IMR-90 (cell line): ENCODE results near the gene TBC1D22A. TPM values are rescaled to one million over a fixed set of nuclear protein-coding genes. Genes with fewer than 3 reads are reported as not detected.

Experiments used
- ATAC-seq: fragments of 200-7000 bp; cut with Tn5 transposase; 2 replicates; pipeline ENCODE4 v1.9.1; 2020; ENCODE audit warnings: low read depth, mild to moderate bottlenecking, moderate library complexity
- BruUV-seq: library from RNA; stranded (reverse); fragments of 400-500 nt; replicated peaks from 2 replicates; lab custom pipeline; 2021; lab: Mats Ljungman, UMichigan
- CTCF ChIA-PET: fragments of 300-600 bp; formaldehyde crosslinking; extraction: SDS; loops from one replicate; lab custom pipeline; 2021; ENCODE audit warnings: antibody characterized with exemption; lab: Yijun Ruan, JAX
- POLR2A ChIA-PET: fragments of 300-600 bp; sonication (Branson Sonifier 250); formaldehyde crosslinking; loops from one replicate; lab custom pipeline; 2022; ENCODE audit warnings: antibody characterized with exemption; ENCODE audit not compliant: unreplicated experiment; lab: Charles Lee
- DNase-seq: peaks from one replicate; pipeline ENCODE4 v3.0.0; 2013
- H2AFZ ChIP-seq: replicated peaks from 2 replicates; pipeline ENCODE3; 2013; ENCODE audit warnings: low read length, mild to moderate bottlenecking; ENCODE audit not compliant: poor library complexity
- H2AK5ac ChIP-seq: 2 replicates; pipeline ENCODE4 v1.6.1; 2013; ENCODE audit warnings: low read depth, low read length, inconsistent platforms
- H2AK9ac ChIP-seq: replicated peaks from 2 replicates; pipeline ENCODE3; 2013; ENCODE audit warnings: mild to moderate bottlenecking, low read depth, low read length, moderate library complexity; ENCODE audit not compliant: poor library complexity
- H2BK120ac ChIP-seq: 2 replicates; pipeline ENCODE4 v1.6.1; 2013; ENCODE audit warnings: low read depth, low read length, inconsistent platforms
- H2BK15ac ChIP-seq: 3 replicates; pipeline ENCODE4 v1.6.1; 2013; ENCODE audit warnings: low read depth, low read length, inconsistent platforms
- H2BK20ac ChIP-seq: 2 replicates; pipeline ENCODE4 v1.6.1; 2013; ENCODE audit warnings: low read depth, mild to moderate bottlenecking, inconsistent platforms, low read length, moderate library complexity
- H2BK5ac ChIP-seq: 2 replicates; pipeline ENCODE4 v1.6.1; 2013; ENCODE audit warnings: mild to moderate bottlenecking, low read depth, low read length, inconsistent platforms; ENCODE audit not compliant: poor library complexity, severe bottlenecking
- H3K14ac ChIP-seq: replicated peaks from 2 replicates; pipeline ENCODE4 v1.6.1; 2013; ENCODE audit warnings: low read depth, low read length, inconsistent platforms
- H3K18ac ChIP-seq: 2 replicates; pipeline ENCODE4 v1.6.1; 2013; ENCODE audit warnings: low read depth, low read length, control low read depth
- H3K23ac ChIP-seq: 2 replicates; pipeline ENCODE4 v1.6.1; 2013; ENCODE audit warnings: low read depth, low read length, inconsistent platforms
- H3K27ac ChIP-seq: 2 replicates; pipeline ENCODE4 v1.5.1; 2013; ENCODE audit warnings: mild to moderate bottlenecking, control low read depth, low read length; ENCODE audit not compliant: insufficient read depth
- H3K27me3 ChIP-seq: 2 replicates; pipeline ENCODE4 v1.6.1; 2013; ENCODE audit warnings: low read length; ENCODE audit not compliant: control insufficient read depth, insufficient read depth
- H3K36me3 ChIP-seq: 2 replicates; pipeline ENCODE4 v1.6.1; 2013; ENCODE audit warnings: low read length, mixed read lengths; ENCODE audit not compliant: control insufficient read depth, insufficient read depth
- H3K4ac ChIP-seq: 2 replicates; pipeline ENCODE4 v1.6.1; 2013; ENCODE audit warnings: low read depth, low read length, inconsistent platforms
- H3K4me1 ChIP-seq: 2 replicates; pipeline ENCODE4 v1.6.1; 2013; ENCODE audit warnings: low read length, mixed read lengths; ENCODE audit not compliant: control insufficient read depth, insufficient read depth
- H3K4me2 ChIP-seq: 2 replicates; pipeline ENCODE4 v1.6.1; 2013; ENCODE audit warnings: low read depth, mild to moderate bottlenecking, control low read depth, low read length, moderate library complexity
- H3K4me3 ChIP-seq: 2 replicates; pipeline ENCODE4 v1.5.1; 2013; ENCODE audit warnings: low read depth, mild to moderate bottlenecking, control low read depth, low read length, moderate library complexity; ENCODE audit not compliant: insufficient read depth
- H3K56ac ChIP-seq: 2 replicates; pipeline ENCODE4 v1.6.1; 2013; ENCODE audit warnings: low read length, inconsistent platforms; ENCODE audit not compliant: insufficient read depth; ENCODE audit errors: extremely low read depth
- H3K79me1 ChIP-seq, 2 experiments: 2 replicates each; pipeline ENCODE4 v1.6.1; 2013; ENCODE audit warnings: low read length in 2 of 2, inconsistent platforms in 1 of 2, low read depth in 1 of 2
- H3K9ac ChIP-seq: 2 replicates; pipeline ENCODE4 v1.6.1; 2013; ENCODE audit warnings: low read depth, low read length, control low read depth
- H3K9me1 ChIP-seq: 2 replicates; pipeline ENCODE4 v1.6.1; 2013; ENCODE audit warnings: low read length, inconsistent platforms; ENCODE audit not compliant: insufficient read depth
- H3K9me3 ChIP-seq: 2 replicates; pipeline ENCODE4 v1.6.1; 2013; ENCODE audit warnings: low read length; ENCODE audit not compliant: control insufficient read depth, insufficient read depth
- H4K20me1 ChIP-seq: 2 replicates; pipeline ENCODE4 v1.6.1; 2013; ENCODE audit warnings: low read length, inconsistent platforms; ENCODE audit not compliant: insufficient read depth
- H4K5ac ChIP-seq: 2 replicates; pipeline ENCODE4 v1.6.1; 2013; ENCODE audit warnings: mild to moderate bottlenecking, low read depth, low read length, control low read depth
- H4K8ac ChIP-seq, 2 experiments: 2 replicates each; pipeline ENCODE4 v1.6.1; 2013; ENCODE audit warnings: low read depth in 2 of 2, low read length in 2 of 2, control low read depth in 1 of 2, inconsistent platforms in 1 of 2
- H4K91ac ChIP-seq: 2 replicates; pipeline ENCODE4 v1.6.1; 2013; ENCODE audit warnings: low read depth, low read length, inconsistent platforms; ENCODE audit not compliant: insufficient read depth
- BHLHE40 ChIP-seq: fragments of 150-350 bp; IDR thresholded peaks from 2 replicates; pipeline ENCODE4 v1.6.1; 2016; ENCODE audit warnings: mild to moderate bottlenecking, low read depth, low read length
- MAFK ChIP-seq: IDR thresholded peaks from 2 replicates; pipeline ENCODE4 v1.6.1; 2012; ENCODE audit warnings: low read depth, low read length, improper control_type of control experiment
- MXI1 ChIP-seq: IDR thresholded peaks from 2 replicates; pipeline ENCODE4 v1.6.1; 2012; ENCODE audit warnings: low read depth, mild to moderate bottlenecking, low read length, moderate library complexity, borderline replicate concordance
- NFE2L2 ChIP-seq: fragments of 150-350 bp; IDR thresholded peaks from 2 replicates; pipeline ENCODE4 v1.6.1; 2016; ENCODE audit warnings: low read depth, mild to moderate bottlenecking, low read length
- POLR2A ChIP-seq: IDR thresholded peaks from 2 replicates; pipeline ENCODE4 v1.6.1; 2012; ENCODE audit warnings: mild to moderate bottlenecking, low read depth, low read length
- RAD21 ChIP-seq: IDR thresholded peaks from 2 replicates; pipeline ENCODE4 v1.6.1; 2012; ENCODE audit warnings: low read length, improper control_type of control experiment
- RCOR1 ChIP-seq: IDR thresholded peaks from 2 replicates; pipeline ENCODE4 v1.6.1; 2012; ENCODE audit warnings: mild to moderate bottlenecking, low read length, improper control_type of control experiment; ENCODE audit not compliant: insufficient replicate concordance
- RFX5 ChIP-seq: IDR thresholded peaks from 2 replicates; pipeline ENCODE4 v1.8.0; 2012; ENCODE audit warnings: low read depth, mild to moderate bottlenecking, low read length, moderate library complexity
- SMC3 ChIP-seq: fragments of 150-350 bp; IDR thresholded peaks from 2 replicates; pipeline ENCODE4 v1.6.1; 2016; ENCODE audit warnings: low read depth, mild to moderate bottlenecking, antibody characterized with exemption, low read length, moderate library complexity
- WGBS, 2 experiments: methylation state at CpG; one replicate each; pipeline versions ENCODE4 v1.1.5 to v1.1.7; 2013; ENCODE audit warnings: missing lambda C conversion rate in 2 of 2; ENCODE audit not compliant: insufficient read length in 1 of 2; ENCODE audit errors: extremely low coverage in 2 of 2; 5-methylcytosine and 5-hydroxymethylcytosine counted together
- dilution Hi-C: fragments of 300-500 bp; cut with HindIII; formaldehyde crosslinking; loops from one replicate; pipeline ENCODE4 v1.14.3; 2018; ENCODE audit warnings: low sequenced_read_pairs; ENCODE audit not compliant: unreplicated experiment
- in situ Hi-C: fragments of 300-500 bp; cut with MboI; formaldehyde crosslinking; loops from 3 replicates; pipeline ENCODE4 v1.14.3; 2019; ENCODE audit warnings: low sequenced_read_pairs, inconsistent platforms, mixed read lengths
- intact Hi-C: fragments of 100-400 bp; cut with micrococcal nuclease; formaldehyde crosslinking; loops from 2 replicates; pipeline ENCODE4 v1.10.0; 2022
- polyA plus RNA-seq, 3 experiments: library from polyadenylated mRNA; depleted of rRNA; stranded (reverse); fragments of >200 nt; gene quantifications; 2 replicates each; pipeline ENCODE4 v1.2.3, GENCODE V29; 2012; ENCODE audit warnings: low replicate concordance in 1 of 3
- total RNA-seq: library from RNA; depleted of rRNA; stranded (reverse); fragments of >200 nt; gene quantifications from 2 replicates; pipeline ENCODE4 v1.2.3, GENCODE V29; 2012
- TF ChIP-seq, protein P1 (sequence below): fragments of 150-350 bp; IDR thresholded peaks from 2 replicates; pipeline ENCODE4 v1.6.1; 2016; ENCODE audit warnings: low read depth, mild to moderate bottlenecking, low read length, moderate library complexity, borderline replicate concordance
- TF ChIP-seq, protein P2 (sequence below): conservative IDR thresholded peaks from 2 replicates; pipeline ENCODE4 v1.5.1; 2012; ENCODE audit warnings: mild to moderate bottlenecking, low read depth, low read length, improper control_type of control experiment

TBC1D22A gene
- total and polyA plus RNA-seq, 2 of the 4 experiments (the other 2 are of a cell fraction) = 9.0 to 16.7 TPM

DNA sequence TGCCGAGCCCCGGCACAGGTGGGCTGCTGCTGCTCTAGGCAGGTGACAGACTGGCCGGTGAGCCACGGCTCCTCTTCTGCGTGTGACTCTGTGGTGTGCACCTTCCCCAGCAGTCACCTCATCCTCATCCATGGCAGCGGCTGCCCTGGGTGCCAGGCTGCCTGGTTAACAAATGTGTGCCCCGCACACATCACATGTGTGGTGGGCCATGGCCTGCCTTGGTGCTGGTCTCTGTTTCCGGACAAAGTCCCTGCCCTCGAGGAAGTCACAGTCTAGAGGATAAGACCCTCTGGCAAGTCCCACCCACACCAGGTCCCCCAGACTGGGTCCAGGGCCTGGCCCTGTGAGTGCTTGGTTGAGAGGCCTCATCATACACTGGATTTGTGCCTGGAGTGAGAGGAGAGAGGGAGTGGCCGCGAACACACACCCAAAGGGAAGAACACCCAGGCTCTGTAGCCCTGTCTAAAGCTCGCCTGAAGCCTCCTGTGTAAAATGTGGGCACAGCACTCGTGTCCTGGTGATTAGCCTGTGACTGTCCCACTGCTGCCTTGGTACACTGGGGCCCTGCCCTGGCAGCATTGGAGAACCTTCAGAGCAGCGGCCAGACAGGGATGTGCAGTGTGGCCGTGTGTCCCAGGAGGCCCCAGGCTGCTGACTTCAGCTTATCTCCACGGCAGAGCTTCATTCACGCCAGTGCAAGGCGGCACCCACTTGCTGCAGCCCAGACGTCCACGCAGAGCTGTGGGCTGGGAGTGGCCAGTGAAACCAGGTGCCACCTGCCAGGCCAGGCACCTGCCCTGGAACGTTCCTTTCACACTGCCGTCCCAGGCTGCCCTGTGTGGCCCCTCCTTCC lies 269.9 kb downstream of the TBC1D22A start:
- H3K56ac ChIP-seq = no peak overlapping the region
- H3K9me3 ChIP-seq = no peaks in the 10 kb centered on the region
- intact Hi-C loops = no loop called here
- ChIA-PET CTCF (no interaction called here), POLR2A (no interaction called here)
- peaks cover 17% of the 10 kb centered on the region for H4K20me1 ChIP-seq
- H2BK20ac ChIP-seq = no peak overlapping the region
- no peak for ATAC-seq
- no peak overlapping the region for H2BK15ac ChIP-seq
- H3K79me1 ChIP-seq = peaks cover 4 to 23% of the 10 kb centered on the region in 2 experiments; a peak in 2 of 4 replicates
- peaks cover 2% of the 10 kb centered on the region; the same call in 1 of the 2 replicates for H3K4me1 ChIP-seq
- in situ Hi-C loops = no loop called here
- H3K23ac ChIP-seq = no peak overlapping the region
- H3K9ac ChIP-seq = no peak overlapping the region
- H3K27ac ChIP-seq = no peak overlapping the region
- H4K91ac ChIP-seq = no peak overlapping the region
- DNase-seq = no peak
- no peak overlapping the region for H4K8ac ChIP-seq
- H3K14ac ChIP-seq = no peak overlapping the region
- dilution Hi-C loops = no loop called here
- TF ChIP-seq MXI1 (no peak), SMC3 (no peak), RAD21 (no peak), BHLHE40 (no peak), MAFK (no peak), NFE2L2 (no peak), RCOR1 (no peak), POLR2A (no peak), RFX5 (no peak)
- TF ChIP-seq, protein P1, sequence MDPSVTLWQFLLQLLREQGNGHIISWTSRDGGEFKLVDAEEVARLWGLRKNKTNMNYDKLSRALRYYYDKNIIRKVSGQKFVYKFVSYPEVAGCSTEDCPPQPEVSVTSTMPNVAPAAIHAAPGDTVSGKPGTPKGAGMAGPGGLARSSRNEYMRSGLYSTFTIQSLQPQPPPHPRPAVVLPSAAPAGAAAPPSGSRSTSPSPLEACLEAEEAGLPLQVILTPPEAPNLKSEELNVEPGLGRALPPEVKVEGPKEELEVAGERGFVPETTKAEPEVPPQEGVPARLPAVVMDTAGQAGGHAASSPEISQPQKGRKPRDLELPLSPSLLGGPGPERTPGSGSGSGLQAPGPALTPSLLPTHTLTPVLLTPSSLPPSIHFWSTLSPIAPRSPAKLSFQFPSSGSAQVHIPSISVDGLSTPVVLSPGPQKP = no peak
- TF ChIP-seq, protein P2, sequence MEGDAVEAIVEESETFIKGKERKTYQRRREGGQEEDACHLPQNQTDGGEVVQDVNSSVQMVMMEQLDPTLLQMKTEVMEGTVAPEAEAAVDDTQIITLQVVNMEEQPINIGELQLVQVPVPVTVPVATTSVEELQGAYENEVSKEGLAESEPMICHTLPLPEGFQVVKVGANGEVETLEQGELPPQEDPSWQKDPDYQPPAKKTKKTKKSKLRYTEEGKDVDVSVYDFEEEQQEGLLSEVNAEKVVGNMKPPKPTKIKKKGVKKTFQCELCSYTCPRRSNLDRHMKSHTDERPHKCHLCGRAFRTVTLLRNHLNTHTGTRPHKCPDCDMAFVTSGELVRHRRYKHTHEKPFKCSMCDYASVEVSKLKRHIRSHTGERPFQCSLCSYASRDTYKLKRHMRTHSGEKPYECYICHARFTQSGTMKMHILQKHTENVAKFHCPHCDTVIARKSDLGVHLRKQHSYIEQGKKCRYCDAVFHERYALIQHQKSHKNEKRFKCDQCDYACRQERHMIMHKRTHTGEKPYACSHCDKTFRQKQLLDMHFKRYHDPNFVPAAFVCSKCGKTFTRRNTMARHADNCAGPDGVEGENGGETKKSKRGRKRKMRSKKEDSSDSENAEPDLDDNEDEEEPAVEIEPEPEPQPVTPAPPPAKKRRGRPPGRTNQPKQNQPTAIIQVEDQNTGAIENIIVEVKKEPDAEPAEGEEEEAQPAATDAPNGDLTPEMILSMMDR = no peak
- H2AK9ac ChIP-seq = peak overlapping the region; percentile 45
- no peak overlapping the region for H3K4ac ChIP-seq
- H3K4me2 ChIP-seq = no peak overlapping the region
- 0 out of 2 replicates have a peak, but pooled peaks cover 8% of the 10 kb centered on the region for H3K9me1 ChIP-seq
- BruUV-seq = no TSS peak
- 85% methylated on average over 16 of the region's 22 CpGs; no CpG with 5 or more reads in 1 of the 2 experiments for WGBS, 2 experiments
- no peaks in the 10 kb centered on the region for H3K36me3 ChIP-seq
- H3K18ac ChIP-seq = no peak overlapping the region
- H3K27me3 ChIP-seq = no peaks in the 10 kb centered on the region
- no peak overlapping the region for H4K5ac ChIP-seq
- H2BK5ac ChIP-seq = no peak overlapping the region
- no peak overlapping the region for H2BK120ac ChIP-seq
- no peak overlapping the region for H3K4me3 ChIP-seq
- no peak overlapping the region for H2AK5ac ChIP-seq
- no peak overlapping the region for H2AFZ ChIP-seq
